Naive thymus-derived CD8-positive, alpha-beta T cell (primary cell): ENCODE measurements around the gene CDH23. TPM values are rescaled to one million over a fixed set of nuclear protein-coding genes. Genes with fewer than 3 reads are reported as not detected.

ENCODE experiments used
- ATAC-seq, 2 donors: fragments of 150-1000 bp; cut with Tn5 transposase in 1 of 2; sonication (Bioruptor Pico), chemical (Tn5 transposase) in 1 of 2; 1 replicate in 1 of 2; 2 replicates in 1 of 2; pipeline ENCODE4 v1.10.0; 2021; ENCODE audit warnings: mild to moderate bottlenecking in 2 of 2, moderate library complexity in 2 of 2
- POLR2A ChIA-PET: fragments of 350-600 bp; sonication (Branson Sonifier 250); formaldehyde crosslinking; loops from one replicate; lab custom pipeline; 2021; ENCODE audit warnings: antibody characterized with exemption; lab: Charles Lee
- DNase-seq, 10 donors: peaks; one replicate each; pipeline versions ENCODE4 v3.0.0 to v3.0.0-alpha.2; 2020 to 2022
- H3K27ac Mint-ChIP-seq, 10 donors: one replicate each; pipeline ENCODE4 v1.8.0; 2020 to 2022; ENCODE audit warnings: mild to moderate bottlenecking in 10 of 10, mixed read lengths in 10 of 10, moderate library complexity in 4 of 10, inconsistent platforms in 1 of 10
- H3K27me3 Mint-ChIP-seq, 5 donors: one replicate each; pipeline ENCODE4 v1.8.0; 2021 to 2022; ENCODE audit warnings: mixed read lengths in 5 of 5
- H3K36me3 Mint-ChIP-seq, 3 donors: one replicate each; pipeline ENCODE4 v1.8.0; 2020 to 2022; ENCODE audit warnings: mixed read lengths in 3 of 3, mild to moderate bottlenecking in 2 of 3, inconsistent platforms in 1 of 3
- H3K4me1 Mint-ChIP-seq, 4 donors: one replicate each; pipeline ENCODE4 v1.8.0; 2021 to 2022; ENCODE audit warnings: mixed read lengths in 4 of 4
- H3K4me3 Mint-ChIP-seq, 10 donors: one replicate each; pipeline ENCODE4 v1.8.0; 2020 to 2022; ENCODE audit warnings: mild to moderate bottlenecking in 10 of 10, mixed read lengths in 10 of 10, moderate library complexity in 6 of 10, inconsistent platforms in 1 of 10
- H3K9me3 Mint-ChIP-seq, 9 donors: one replicate each; pipeline ENCODE4 v1.8.0; 2020 to 2022; ENCODE audit warnings: mixed read lengths in 9 of 9, mild to moderate bottlenecking in 3 of 9, inconsistent platforms in 1 of 9, moderate library complexity in 1 of 9
- polyA plus RNA-seq, 3 donors: library from polyadenylated mRNA; unstranded; fragments of 300-500 nt; fragmentation: Illumina TruSeq; gene quantifications; one replicate each; pipeline ENCODE4 v1.2.3, GENCODE V29; 2021
- total RNA-seq, 8 experiments: library from RNA in 2 of 8; stranded (reverse) in 2 of 8; gene quantifications; one replicate each; pipeline ENCODE4 v1.2.3 and lab custom pipeline; 2021 to 2026

The CDH23 gene
- total and polyA plus RNA-seq, 5 experiments from 2014 or later = 0.82 to 10.2 (median 3.8) TPM

GRCh38 chr10:71648254-71648932, 251.7 kb downstream of the CDH23 start:
- no peaks in the 10 kb centered on the region for H3K36me3 Mint-ChIP-seq
- POLR2A ChIA-PET = no interaction called here
- H3K9me3 Mint-ChIP-seq = no peaks in the 10 kb centered on the region
- DNase-seq = no peak
- no peak overlapping the region for H3K27ac Mint-ChIP-seq
- no peaks in the 10 kb centered on the region for H3K27me3 Mint-ChIP-seq
- H3K4me3 Mint-ChIP-seq = no peak overlapping the region
- peaks cover 0 to 4% (median 0%) of the 10 kb centered on the region in 4 donors for H3K4me1 Mint-ChIP-seq
- no peak for ATAC-seq

- Mint-ChIP-seq H3K4me3 (no peak overlapping the region), H3K36me3 (no peaks in the 10 kb centered on the region), H3K27me3 (no peaks in the 10 kb centered on the region), H3K27ac (no peak overlapping the region), H3K9me3 (no peaks in the 10 kb centered on the region), H3K4me1 (peaks cover 0 to 4% (median 0%) of the 10 kb centered on the region in 4 donors)
- no peak for ATAC-seq
- POLR2A ChIA-PET = no interaction called here
- no peak for DNase-seq
Measured at GRCh38 chr10:71648933-71649320, 252.2 kb downstream of the CDH23 start.

GRCh38 chr10:71649631-71650030, 252.9 kb downstream of the CDH23 start:
- Mint-ChIP-seq H3K27ac (no peak overlapping the region), H3K4me3 (no peak overlapping the region), H3K36me3 (no peaks in the 10 kb centered on the region), H3K27me3 (no peaks in the 10 kb centered on the region), H3K4me1 (peaks cover 0 to 4% (median 0%) of the 10 kb centered on the region in 4 donors), H3K9me3 (no peaks in the 10 kb centered on the region)
- no peak for DNase-seq
- POLR2A ChIA-PET = no interaction called here
- no peak for ATAC-seq

- Mint-ChIP-seq H3K36me3 (no peaks in the 10 kb centered on the region), H3K4me1 (peaks cover 0 to 4% (median 0%) of the 10 kb centered on the region in 4 donors), H3K27ac (no peak overlapping the region), H3K4me3 (no peak overlapping the region), H3K27me3 (no peaks in the 10 kb centered on the region), H3K9me3 (no peaks in the 10 kb centered on the region)
- POLR2A ChIA-PET = no interaction called here
- ATAC-seq (no peak), DNase-seq (no peak)
Measured at GRCh38 chr10:71650397-71650796, 253.7 kb downstream of the CDH23 start.

GRCh38 chr10:71651428-71651827, 254.7 kb downstream of the CDH23 start:
- POLR2A ChIA-PET = no interaction called here
- H3K27ac Mint-ChIP-seq = no peak overlapping the region

GRCh38 chr10:71651928-71652327, 255.2 kb downstream of the CDH23 start:
- no peak overlapping the region for H3K4me3 Mint-ChIP-seq
- no peaks in the 10 kb centered on the region for H3K9me3 Mint-ChIP-seq
- POLR2A ChIA-PET = no interaction called here
- no peak for ATAC-seq
- peaks cover 0 to 4% (median 0%) of the 10 kb centered on the region in 4 donors for H3K4me1 Mint-ChIP-seq
- no peak overlapping the region for H3K27ac Mint-ChIP-seq
- no peaks in the 10 kb centered on the region for H3K36me3 Mint-ChIP-seq
- DNase-seq = no peak
- no peaks in the 10 kb centered on the region for H3K27me3 Mint-ChIP-seq

More at GRCh38 chr10:71651428-71651827, 254.7 kb downstream of the CDH23 start:
- Mint-ChIP-seq H3K36me3 (no peaks in the 10 kb centered on the region), H3K4me3 (no peak overlapping the region), H3K4me1 (peaks cover 0 to 4% (median 0%) of the 10 kb centered on the region in 4 donors), H3K9me3 (no peaks in the 10 kb centered on the region), H3K27me3 (no peaks in the 10 kb centered on the region)
- no peak for ATAC-seq
- no peak for DNase-seq

- Mint-ChIP-seq H3K9me3 (no peaks in the 10 kb centered on the region), H3K36me3 (no peaks in the 10 kb centered on the region), H3K4me3 (no peak overlapping the region), H3K27ac (peak overlapping the region in 3 of 10 donors; percentile 24 to 43 (median 25)), H3K4me1 (peaks cover 0 to 4% (median 0%) of the 10 kb centered on the region in 4 donors), H3K27me3 (no peaks in the 10 kb centered on the region)
- DNase-seq (no peak), ATAC-seq (no peak)
- POLR2A ChIA-PET = interaction anchor here (0.6 kb wide), 1 partner anchor 263 kb away, joined by 3 read pairs; no protein-coding TSS in a partner anchor
Measured at GRCh38 chr10:71653044-71653443, 256.3 kb downstream of the CDH23 start.

- ATAC-seq (no peak), DNase-seq (no peak)
- Mint-ChIP-seq H3K27me3 (no peaks in the 10 kb centered on the region), H3K4me3 (no peak overlapping the region), H3K36me3 (no peaks in the 10 kb centered on the region), H3K9me3 (no peaks in the 10 kb centered on the region), H3K27ac (no peak overlapping the region), H3K4me1 (peaks cover 0 to 4% (median 0%) of the 10 kb centered on the region in 4 donors)
- POLR2A ChIA-PET = no interaction called here
Measured at GRCh38 chr10:71656220-71656619, 259.5 kb downstream of the CDH23 start.

GRCh38 chr10:71657604-71658466, 261.1 kb downstream of the CDH23 start:
- no peak for ATAC-seq
- Mint-ChIP-seq H3K27ac (peak overlapping the region in 1 of 10 donors; percentile 19), H3K4me1 (peaks cover 0 to 3% (median 0%) of the 10 kb centered on the region in 4 donors), H3K4me3 (no peak overlapping the region), H3K36me3 (no peaks in the 10 kb centered on the region), H3K9me3 (no peaks in the 10 kb centered on the region), H3K27me3 (peaks cover 0 to 3% (median 0%) of the 10 kb centered on the region in 5 donors)
- DNase-seq = no peak
- POLR2A ChIA-PET = no interaction called here

- no peaks in the 10 kb centered on the region for H3K36me3 Mint-ChIP-seq
- H3K27me3 Mint-ChIP-seq = peaks cover 0 to 3% (median 0%) of the 10 kb centered on the region in 5 donors
- POLR2A ChIA-PET = no interaction called here
- no peaks in the 10 kb centered on the region for H3K9me3 Mint-ChIP-seq
- no peak overlapping the region for H3K27ac Mint-ChIP-seq
- no peak for DNase-seq
- ATAC-seq = no peak
- H3K4me3 Mint-ChIP-seq = no peak overlapping the region
- H3K4me1 Mint-ChIP-seq = peaks cover 0 to under 1% (median 0%) of the 10 kb centered on the region in 4 donors
Measured at GRCh38 chr10:71658467-71658745, 261.7 kb downstream of the CDH23 start.

- DNase-seq (no peak), ATAC-seq (no peak)
- no peaks in the 10 kb centered on the region for H3K9me3 Mint-ChIP-seq
- H3K27me3 Mint-ChIP-seq = peaks cover 0 to 3% (median 0%) of the 10 kb centered on the region in 5 donors
- peak overlapping the region in 1 of 10 donors; percentile 46 for H3K27ac Mint-ChIP-seq
- H3K36me3 Mint-ChIP-seq = no peaks in the 10 kb centered on the region
- POLR2A ChIA-PET = no interaction called here
- no peak overlapping the region for H3K4me3 Mint-ChIP-seq
- peaks cover 0 to 2% (median under 1%) of the 10 kb centered on the region in 4 donors for H3K4me1 Mint-ChIP-seq
Measured at GRCh38 chr10:71659111-71659634, 262.5 kb downstream of the CDH23 start.

- POLR2A ChIA-PET = no interaction called here
- H3K9me3 Mint-ChIP-seq = no peaks in the 10 kb centered on the region
Measured at GRCh38 chr10:71659737-71660136, 263.0 kb downstream of the CDH23 start.

GRCh38 chr10:71660313-71660712, 263.6 kb downstream of the CDH23 start:
- Mint-ChIP-seq H3K4me1 (peaks cover 4 to 8% (median 6%) of the 10 kb centered on the region in 4 donors), H3K9me3 (no peaks in the 10 kb centered on the region), H3K27me3 (peaks cover 0 to 3% (median 0%) of the 10 kb centered on the region in 5 donors), H3K36me3 (no peaks in the 10 kb centered on the region), H3K4me3 (peak overlapping the region in 1 of 10 donors; percentile 34), H3K27ac (no peak overlapping the region)
- ATAC-seq = no peak
- no peak for DNase-seq
- POLR2A ChIA-PET = interaction anchor here (0.7 kb wide), 1 partner anchor 53 kb away, joined by 4 read pairs; no protein-coding TSS in a partner anchor

More at GRCh38 chr10:71659737-71660136, 263.0 kb downstream of the CDH23 start:
- H3K4me3 Mint-ChIP-seq = no peak overlapping the region
- H3K27me3 Mint-ChIP-seq = peaks cover 0 to 3% (median 0%) of the 10 kb centered on the region in 5 donors
- DNase-seq (no peak), ATAC-seq (no peak)
- H3K36me3 Mint-ChIP-seq = no peaks in the 10 kb centered on the region
- H3K4me1 Mint-ChIP-seq = peaks cover under 1 to 4% (median 3%) of the 10 kb centered on the region in 4 donors
- no peak overlapping the region for H3K27ac Mint-ChIP-seq
